GM12878 (cell line): ENCODE data around the gene TTC5.
"Not testable (repeated sequence)": the region's sequence is repeated elsewhere in the genome, so short reads cannot be mapped to it uniquely, and the experiment has no call there.

Experiments
- CTCF ChIP-seq, 3 experiments: IDR thresholded peaks in 2 of 3; conservative IDR thresholded peaks in 1 of 3; 2 replicates each; pipeline ENCODE4 v1.5.1; 2011; ENCODE audit warnings: low read depth in 3 of 3, low read length in 3 of 3, mild to moderate bottlenecking in 3 of 3, control low read depth in 2 of 3, moderate library complexity in 2 of 3, inconsistent platforms in 1 of 3, mixed read lengths in 1 of 3; ENCODE audit not compliant: control insufficient read depth in 2 of 3, insufficient read depth in 1 of 3; ENCODE audit errors: extremely low read depth in 1 of 3
- MAX ChIP-seq: IDR thresholded peaks from 2 replicates; pipeline ENCODE4 v1.6.1; 2012; ENCODE audit warnings: low read depth, low read length, improper control_type of control experiment
- POLR2A ChIP-seq: IDR thresholded peaks from 2 replicates; pipeline ENCODE4 v1.6.1; 2011; ENCODE audit warnings: low read depth, mild to moderate bottlenecking, low read length
- REST ChIP-seq: IDR thresholded peaks from 2 replicates; pipeline ENCODE4 v1.6.1; 2012; ENCODE audit warnings: mild to moderate bottlenecking, low read depth, low read length
- SIX5 ChIP-seq: IDR thresholded peaks from 2 replicates; pipeline ENCODE4 v1.6.1; 2011; ENCODE audit warnings: mild to moderate bottlenecking, low read depth, low read length, moderate library complexity; ENCODE audit not compliant: severe bottlenecking
- TARDBP ChIP-seq: IDR thresholded peaks from 2 replicates; pipeline ENCODE4 v1.6.1; 2016; ENCODE audit warnings: borderline replicate concordance
- ZBTB40 ChIP-seq: fragments of 450-650 bp; IDR thresholded peaks from 2 replicates; pipeline ENCODE4 v1.6.1; 2016; ENCODE audit warnings: mild to moderate bottlenecking, moderate library complexity, borderline replicate concordance
- ZZZ3 ChIP-seq: IDR thresholded peaks from 2 replicates; pipeline ENCODE4 v1.6.1; 2011; ENCODE audit warnings: low read depth; ENCODE audit not compliant: control insufficient read depth, insufficient read length

GRCh38 chr14:20341032-20341431 lies 35.3 kb upstream of the TTC5 start:
- TF ChIP-seq CTCF (IDR thresholded peaks at IDR 0.05 in 2 of 3, conservative IDR thresholded peaks at IDR 0.05 in 1 of 3; ENCODE audit: control insufficient read depth in 2 of 3, extremely low read depth in 1 of 3, insufficient read depth in 1 of 3, low read depth in 3 of 3, low read length in 3 of 3); TARDBP; POLR2A; SIX5; ZBTB40; REST; ZZZ3; MAX: not testable (repeated sequence)
